Measurements from ENCODE around the gene NCKAP5L.

DNA sequence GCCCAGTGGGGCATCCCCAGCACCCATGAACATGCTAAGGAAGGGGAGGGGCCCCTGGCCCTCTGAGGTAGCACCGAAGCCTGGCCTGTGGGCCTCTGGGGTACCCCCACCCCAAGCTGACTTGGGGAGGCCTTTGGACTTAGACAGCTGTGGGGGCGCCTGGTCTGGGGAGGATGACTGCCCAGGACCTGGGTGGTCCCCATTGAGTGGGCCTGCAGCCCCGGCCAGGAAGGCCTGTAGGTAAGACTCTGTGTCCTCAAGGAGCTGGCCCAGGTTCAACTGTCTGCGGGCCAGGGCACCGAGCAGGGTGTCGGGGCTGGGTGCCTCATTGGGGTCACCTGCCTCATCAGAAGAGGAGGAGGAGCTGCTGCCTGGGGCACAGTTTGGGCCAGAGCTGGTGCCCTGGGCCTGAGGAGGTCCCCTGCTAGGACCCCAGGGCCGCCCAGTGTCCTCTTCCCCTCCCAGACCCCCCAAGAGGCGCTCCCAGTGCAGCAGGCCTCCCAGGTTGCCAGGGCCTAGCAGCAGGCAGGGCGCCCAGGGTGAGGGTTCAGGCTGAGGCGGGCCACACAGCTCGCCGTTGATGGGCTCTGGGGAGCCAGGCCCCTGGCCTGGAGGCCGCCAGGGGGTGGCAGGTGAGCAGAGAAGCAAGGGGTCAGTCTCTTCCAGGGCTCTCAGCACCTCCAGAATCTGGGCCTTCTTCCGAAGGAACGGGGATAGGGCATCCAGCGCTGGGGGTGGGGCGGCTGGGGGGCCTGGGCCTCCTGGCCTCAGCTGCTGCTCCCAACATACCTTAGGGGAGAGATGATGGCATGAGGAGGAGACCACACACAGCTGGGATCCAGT lies 31.4 kb downstream of the NCKAP5L start:
- TF ChIP-seq, protein P1, sequence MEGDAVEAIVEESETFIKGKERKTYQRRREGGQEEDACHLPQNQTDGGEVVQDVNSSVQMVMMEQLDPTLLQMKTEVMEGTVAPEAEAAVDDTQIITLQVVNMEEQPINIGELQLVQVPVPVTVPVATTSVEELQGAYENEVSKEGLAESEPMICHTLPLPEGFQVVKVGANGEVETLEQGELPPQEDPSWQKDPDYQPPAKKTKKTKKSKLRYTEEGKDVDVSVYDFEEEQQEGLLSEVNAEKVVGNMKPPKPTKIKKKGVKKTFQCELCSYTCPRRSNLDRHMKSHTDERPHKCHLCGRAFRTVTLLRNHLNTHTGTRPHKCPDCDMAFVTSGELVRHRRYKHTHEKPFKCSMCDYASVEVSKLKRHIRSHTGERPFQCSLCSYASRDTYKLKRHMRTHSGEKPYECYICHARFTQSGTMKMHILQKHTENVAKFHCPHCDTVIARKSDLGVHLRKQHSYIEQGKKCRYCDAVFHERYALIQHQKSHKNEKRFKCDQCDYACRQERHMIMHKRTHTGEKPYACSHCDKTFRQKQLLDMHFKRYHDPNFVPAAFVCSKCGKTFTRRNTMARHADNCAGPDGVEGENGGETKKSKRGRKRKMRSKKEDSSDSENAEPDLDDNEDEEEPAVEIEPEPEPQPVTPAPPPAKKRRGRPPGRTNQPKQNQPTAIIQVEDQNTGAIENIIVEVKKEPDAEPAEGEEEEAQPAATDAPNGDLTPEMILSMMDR (IDR thresholded peaks at IDR 0.05; ENCODE audit: low read depth, low read length), result no peak
- no peak for TF ChIP-seq EZH2phosphoT487 (IDR thresholded peaks at IDR 0.05; ENCODE audit: low read depth)
